Activated naive CD8-positive, alpha-beta T cell (primary cell): ENCODE measurements around the gene ANKRD34A.
"Not testable (repeated sequence)": the region's sequence is repeated elsewhere in the genome, so short reads cannot be mapped to it uniquely, and the experiment has no call there.

Experiments
- H3K27ac Mint-ChIP-seq: one replicate; pipeline ENCODE4 v1.8.0; 2021; ENCODE audit warnings: mixed read lengths
- H3K27me3 Mint-ChIP-seq: one replicate; pipeline ENCODE4 v1.8.0; 2021; ENCODE audit warnings: mixed read lengths
- H3K36me3 Mint-ChIP-seq: one replicate; pipeline ENCODE4 v1.8.0; 2021; ENCODE audit warnings: mixed read lengths
- H3K4me1 Mint-ChIP-seq: one replicate; pipeline ENCODE4 v1.8.0; 2021; ENCODE audit warnings: low read depth, mixed read lengths
- H3K4me3 Mint-ChIP-seq: one replicate; pipeline ENCODE4 v1.8.0; 2021; ENCODE audit warnings: mild to moderate bottlenecking, mixed read lengths
- H3K9me3 Mint-ChIP-seq: one replicate; pipeline ENCODE4 v1.8.0; 2021; ENCODE audit warnings: low read depth, mixed read lengths

ANKRD34A gene

DNA sequence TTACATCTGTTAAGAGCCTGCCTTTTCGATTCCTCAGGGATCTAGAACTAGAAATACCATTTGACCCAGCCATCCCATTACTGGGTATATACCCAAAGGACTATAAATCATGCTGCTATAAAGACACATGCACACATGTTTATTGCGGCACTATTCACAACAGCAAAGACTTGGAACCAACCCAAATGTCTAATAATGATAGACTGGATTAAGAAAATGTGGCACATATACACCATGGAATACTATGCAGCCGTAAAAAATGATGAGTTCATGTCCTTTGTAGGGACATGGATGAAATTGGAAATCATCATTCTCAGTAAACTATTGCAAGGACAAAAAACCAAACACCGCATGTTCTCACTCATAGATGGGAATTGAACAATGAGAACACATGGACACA lies 44.1 kb downstream of the ANKRD34A start:
- peak overlapping the region; percentile 54 for H3K27ac Mint-ChIP-seq
- not testable (repeated sequence) for H3K27me3 Mint-ChIP-seq

GRCh38 chr1:145918992-145919939 lies 45.1 kb downstream of the ANKRD34A start:
- Mint-ChIP-seq H3K9me3 (no peaks in the 10 kb centered on the region), H3K4me3 (peak overlapping the region; percentile 96)

More for the DNA sequence above, 44.1 kb downstream of the ANKRD34A start:
- Mint-ChIP-seq H3K4me1 (peaks cover 49% of the 10 kb centered on the region), H3K4me3 (peak overlapping the region; percentile 96)
- H3K36me3 Mint-ChIP-seq, H3K9me3 Mint-ChIP-seq: not testable (repeated sequence)

DNA sequence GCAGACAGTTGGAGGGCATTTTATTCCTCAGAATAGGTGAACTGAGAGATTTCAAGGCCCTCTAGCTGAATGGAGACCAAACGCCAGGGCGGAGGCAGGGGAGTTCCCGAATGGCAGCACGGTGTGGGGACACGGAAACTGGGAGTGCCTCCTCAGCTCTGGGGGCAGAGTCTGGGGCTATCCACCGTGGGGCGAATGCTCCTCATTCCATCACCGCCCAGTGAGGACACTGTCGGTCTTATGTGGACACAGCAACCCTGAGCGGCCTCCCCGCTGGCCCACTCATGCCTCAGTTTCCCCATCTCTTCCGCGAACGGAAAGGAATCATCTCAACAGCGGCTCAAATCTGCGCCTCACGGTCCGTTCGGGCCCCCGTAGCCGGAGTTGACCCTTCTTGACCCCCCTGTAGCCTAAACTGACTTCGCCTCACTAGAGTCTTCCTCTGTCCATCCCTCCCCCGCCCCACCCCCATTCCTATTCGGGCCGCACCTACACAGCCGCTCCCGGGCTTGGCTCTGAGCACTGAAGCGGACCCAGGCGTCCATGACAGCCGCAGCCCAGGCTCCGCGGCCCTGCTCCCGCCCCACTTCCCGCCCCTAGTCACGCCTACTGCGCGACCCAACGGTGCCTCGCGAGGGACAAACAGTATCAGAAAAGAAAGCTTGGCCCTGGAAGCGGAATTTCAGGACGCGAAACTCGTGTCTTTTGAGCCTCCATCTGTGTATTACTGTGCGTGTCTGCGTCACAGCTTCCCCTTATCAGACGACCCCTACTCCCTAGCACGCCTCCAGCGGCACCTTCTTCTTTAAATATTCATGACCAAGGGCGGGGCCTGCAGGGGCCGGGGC lies 46.0 kb downstream of the ANKRD34A start, which contains the start of gene PEX11B:
Gene PEX11B, minus strand, starts transcription at position 574 of the 848 bp plus-strand sequence. Its CDS starts 29 bp downstream, at position 545.
- Mint-ChIP-seq H3K9me3 (no peaks in the 10 kb centered on the region), H3K4me3 (peak within 1 kb of the TSS; percentile 96), H3K4me1 (peaks cover 51% of the 10 kb centered on the region)

More at GRCh38 chr1:145918992-145919939, 45.1 kb downstream of the ANKRD34A start:
- Mint-ChIP-seq H3K27ac (peak overlapping the region; percentile 96), H3K27me3 (no peaks in the 10 kb centered on the region), H3K36me3 (peaks cover 6% of the 10 kb centered on the region), H3K4me1 (peaks cover 51% of the 10 kb centered on the region)

DNA sequence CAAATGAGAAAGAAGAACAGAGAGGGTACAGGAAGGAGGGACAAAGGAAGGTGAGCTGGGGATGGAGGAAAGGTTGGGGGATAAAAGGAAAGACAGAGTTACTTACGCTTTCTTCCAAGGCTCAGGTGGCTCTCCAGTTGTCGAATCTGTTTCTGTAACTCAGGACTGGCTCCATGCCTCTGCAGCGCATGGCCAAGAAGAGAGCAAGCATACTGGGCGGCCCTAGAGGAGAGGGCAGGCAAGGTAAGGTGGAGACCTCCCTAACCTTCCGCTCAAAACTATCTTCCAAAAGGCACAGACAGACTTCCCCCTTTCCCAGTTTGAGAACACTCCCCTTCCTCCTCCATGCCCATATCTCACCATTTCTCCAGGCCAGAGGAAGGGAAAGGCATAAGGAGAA lies 46.8 kb downstream of the ANKRD34A start:
- H3K9me3 Mint-ChIP-seq: no peaks in the 10 kb centered on the region
- peak overlapping the region; percentile 96 for H3K4me3 Mint-ChIP-seq
- peaks cover 51% of the 10 kb centered on the region for H3K4me1 Mint-ChIP-seq
- peaks cover 6% of the 10 kb centered on the region for H3K36me3 Mint-ChIP-seq
- peak overlapping the region; percentile 96 for H3K27ac Mint-ChIP-seq
- no peaks in the 10 kb centered on the region for H3K27me3 Mint-ChIP-seq

More for the DNA sequence above, 46.0 kb downstream of the ANKRD34A start, which contains the start of gene PEX11B:
- Mint-ChIP-seq H3K36me3 (peaks cover 6% of the 10 kb centered on the region), H3K27ac (peak within 1 kb of the TSS; percentile 96), H3K27me3 (no peaks in the 10 kb centered on the region)

- Mint-ChIP-seq H3K36me3 (peaks cover 6% of the 10 kb centered on the region), H3K9me3 (no peaks in the 10 kb centered on the region), H3K4me1 (peaks cover 49% of the 10 kb centered on the region), H3K27ac (peak overlapping the region; percentile 91), H3K27me3 (no peaks in the 10 kb centered on the region), H3K4me3 (peak overlapping the region; percentile 96)
Measured at GRCh38 chr1:145916745-145917144, 47.6 kb downstream of the ANKRD34A start.

DNA sequence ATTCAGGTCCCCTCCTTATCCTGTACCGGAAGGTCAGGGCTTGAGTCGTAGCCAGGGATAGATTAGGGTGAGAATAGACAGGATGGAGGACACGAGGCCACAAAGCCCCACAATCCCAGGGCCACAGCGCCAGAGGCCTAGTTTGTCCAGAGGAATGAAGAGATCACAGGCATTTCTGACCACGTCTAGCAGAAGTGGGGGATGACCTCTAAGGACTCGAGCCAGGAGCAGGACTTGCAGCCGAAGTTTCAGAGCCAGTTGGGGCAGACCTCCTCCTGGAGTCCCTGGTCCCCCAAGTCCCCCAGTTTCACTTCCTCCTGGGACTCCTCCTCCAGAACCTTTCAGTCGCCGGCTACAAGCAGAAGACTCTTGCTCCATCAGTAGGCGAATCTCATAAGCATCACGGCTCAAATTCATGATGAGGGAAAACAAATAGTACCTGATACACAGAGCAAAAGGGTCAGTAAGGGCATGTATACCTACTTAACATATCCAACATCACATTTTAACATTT lies 52.2 kb downstream of the ANKRD34A start:
- Mint-ChIP-seq H3K4me1 (peaks cover 23% of the 10 kb centered on the region), H3K36me3 (peaks cover 11% of the 10 kb centered on the region), H3K27me3 (no peaks in the 10 kb centered on the region), H3K27ac (no peak overlapping the region), H3K4me3 (no peak overlapping the region), H3K9me3 (no peaks in the 10 kb centered on the region)
